Activated T-cell treated with anti-CD3 and anti-CD28 coated beads for 4 hours (primary cell): ENCODE measurements around the gene ABI1.

Experiments used
- DNase-seq: peaks from one replicate; pipeline ENCODE4 v3.0.0-alpha.2; 2020

Gene ABI1

DNA sequence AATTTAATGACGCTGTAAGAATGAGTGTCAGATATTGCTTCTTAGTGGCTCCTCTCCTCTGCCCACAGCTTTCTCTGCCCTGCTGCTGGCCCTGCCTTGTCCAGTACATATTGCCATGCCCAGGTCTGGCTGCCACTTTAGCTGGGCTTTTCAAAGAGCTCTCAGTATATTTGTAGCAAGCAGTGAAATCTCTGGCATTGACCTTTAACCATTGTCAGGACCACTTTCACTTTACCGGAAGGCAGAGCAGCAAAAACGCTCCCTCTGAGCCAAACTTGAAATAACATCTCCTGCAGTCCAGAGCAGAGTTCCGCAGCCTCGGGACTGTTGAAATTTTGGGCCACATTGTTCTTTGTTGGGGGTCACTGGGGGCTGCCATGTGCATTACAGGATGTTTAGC lies 149.4 kb downstream of the ABI1 start:
- no peak for DNase-seq

- no peak for DNase-seq
Observed at GRCh38 chr10:26706936-26707335, 153.8 kb downstream of the ABI1 start.

DNA sequence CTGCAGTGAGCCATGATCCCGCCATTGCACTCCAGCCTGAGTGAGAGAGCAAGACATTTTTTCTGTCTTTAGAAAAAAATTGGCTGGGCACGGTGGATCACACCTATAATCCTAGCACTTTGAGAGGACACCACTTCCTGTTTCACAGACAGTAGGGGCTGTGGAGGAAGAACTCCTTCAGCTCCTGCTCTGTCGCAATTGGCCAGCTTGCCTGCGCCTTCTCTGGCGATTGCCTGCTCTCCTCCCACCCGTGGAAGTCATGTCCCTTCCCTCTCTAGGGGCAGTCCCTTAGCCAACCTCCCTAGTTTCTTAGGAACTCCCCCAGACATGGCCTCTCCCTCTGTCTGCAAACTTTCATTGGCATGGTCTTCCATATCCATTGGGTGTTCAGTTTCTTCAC lies 154.6 kb downstream of the ABI1 start:
- no peak for DNase-seq

- DNase-seq: no peak
Observed at GRCh38 chr10:26703974-26704373, 156.8 kb downstream of the ABI1 start.

GRCh38 chr10:26703096-26703495 lies 157.7 kb downstream of the ABI1 start:
- DNase-seq: no peak

GRCh38 chr10:26700884-26701630 lies 159.7 kb downstream of the ABI1 start:
- DNase-seq: no peak

GRCh38 chr10:26699631-26700030 lies 161.1 kb downstream of the ABI1 start:
- DNase-seq: no peak

- DNase-seq: no peak
Observed at GRCh38 chr10:26698909-26699308, 161.8 kb downstream of the ABI1 start.

- DNase-seq: no peak
Observed at GRCh38 chr10:26697922-26698608, 162.7 kb downstream of the ABI1 start.

GRCh38 chr10:26697163-26697921 lies 163.4 kb downstream of the ABI1 start, which contains the start of gene PDSS1:
PDSS1 (plus strand) TSS chr10:26697701; CDS start chr10:26697712, 11 bp downstream.
- peak; percentile 43 for DNase-seq

- no peak for DNase-seq
Observed at GRCh38 chr10:26696786-26697162, 164.0 kb downstream of the ABI1 start.
